GM20000 (cell line): ENCODE measurements around the gene SRBD1.

ENCODE experiments used
- DNase-seq: peaks from one replicate; pipeline ENCODE4 v3.0.0; 2012; ENCODE audit warnings: low spot score
- TF ChIP-seq, protein P1 (sequence below): IDR thresholded peaks from 2 replicates; pipeline ENCODE4 v1.5.1; 2012; ENCODE audit warnings: mild to moderate bottlenecking, control low read depth; ENCODE audit errors: extremely low read depth, missing control alignments

SRBD1 gene

DNA sequence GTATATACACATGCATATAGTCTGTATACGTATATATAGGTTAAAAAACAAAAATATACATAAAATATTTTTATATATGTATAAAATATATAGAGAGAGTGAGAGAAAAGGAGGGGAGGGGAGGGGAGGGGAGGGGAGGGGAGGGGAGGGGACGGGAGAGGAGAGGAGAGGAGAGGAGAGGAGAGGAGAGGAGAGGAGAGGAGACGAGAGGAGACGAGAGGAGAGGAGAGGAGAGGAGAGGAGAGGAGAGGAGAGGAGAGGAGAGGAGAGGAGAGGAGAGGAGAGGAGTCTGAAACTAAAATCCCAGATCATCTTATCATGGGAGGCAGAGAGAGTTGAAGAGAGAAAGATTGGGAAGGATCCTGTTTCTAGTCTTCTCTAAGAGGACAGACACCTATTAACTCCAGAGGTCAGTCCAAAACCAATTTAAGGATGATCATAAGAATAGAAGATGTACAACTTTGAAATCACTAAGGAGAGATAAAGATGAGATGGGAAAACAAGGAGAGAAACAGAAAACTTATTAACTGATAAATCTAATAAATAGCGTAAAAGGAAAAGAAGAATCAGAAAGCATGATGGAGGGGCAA, 195.4 kb downstream of the SRBD1 start:
- DNase-seq, result no peak
- TF ChIP-seq, protein P1, sequence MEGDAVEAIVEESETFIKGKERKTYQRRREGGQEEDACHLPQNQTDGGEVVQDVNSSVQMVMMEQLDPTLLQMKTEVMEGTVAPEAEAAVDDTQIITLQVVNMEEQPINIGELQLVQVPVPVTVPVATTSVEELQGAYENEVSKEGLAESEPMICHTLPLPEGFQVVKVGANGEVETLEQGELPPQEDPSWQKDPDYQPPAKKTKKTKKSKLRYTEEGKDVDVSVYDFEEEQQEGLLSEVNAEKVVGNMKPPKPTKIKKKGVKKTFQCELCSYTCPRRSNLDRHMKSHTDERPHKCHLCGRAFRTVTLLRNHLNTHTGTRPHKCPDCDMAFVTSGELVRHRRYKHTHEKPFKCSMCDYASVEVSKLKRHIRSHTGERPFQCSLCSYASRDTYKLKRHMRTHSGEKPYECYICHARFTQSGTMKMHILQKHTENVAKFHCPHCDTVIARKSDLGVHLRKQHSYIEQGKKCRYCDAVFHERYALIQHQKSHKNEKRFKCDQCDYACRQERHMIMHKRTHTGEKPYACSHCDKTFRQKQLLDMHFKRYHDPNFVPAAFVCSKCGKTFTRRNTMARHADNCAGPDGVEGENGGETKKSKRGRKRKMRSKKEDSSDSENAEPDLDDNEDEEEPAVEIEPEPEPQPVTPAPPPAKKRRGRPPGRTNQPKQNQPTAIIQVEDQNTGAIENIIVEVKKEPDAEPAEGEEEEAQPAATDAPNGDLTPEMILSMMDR, result no peak

- DNase-seq, result no peak
- TF ChIP-seq, protein P1, result no peak
Observed at GRCh38 chr2:45412754-45413379, 198.2 kb downstream of the SRBD1 start.

- TF ChIP-seq, protein P1, result no peak
- no peak for DNase-seq
Observed at GRCh38 chr2:45409677-45410076, 201.4 kb downstream of the SRBD1 start.

GRCh38 chr2:45406621-45407020, 204.4 kb downstream of the SRBD1 start:
- TF ChIP-seq, protein P1, result no peak
- DNase-seq, result no peak

DNA sequence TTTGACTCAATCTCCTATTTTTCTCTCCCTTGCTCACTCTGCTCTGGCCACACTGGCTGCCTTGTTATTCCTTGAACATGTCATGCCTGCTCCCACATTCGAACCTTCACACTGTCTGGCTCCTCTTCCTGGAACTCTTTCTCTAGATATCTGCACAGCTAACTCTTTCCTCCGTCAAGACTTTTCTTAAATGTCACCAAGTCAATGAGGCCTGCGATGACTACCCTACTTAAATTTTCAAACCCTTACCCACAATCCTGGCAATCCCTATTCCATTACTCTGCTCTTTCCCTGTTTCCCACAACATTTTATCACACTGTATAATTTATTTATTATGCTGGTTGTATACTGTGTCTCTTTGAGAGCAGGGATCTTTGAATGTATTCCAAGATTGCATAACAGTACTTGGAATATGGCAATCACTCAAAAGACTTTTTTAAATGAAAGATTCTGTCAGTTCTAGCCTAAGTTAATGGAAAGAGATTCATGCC, 206.2 kb downstream of the SRBD1 start:
- TF ChIP-seq, protein P1, result no peak
- no peak for DNase-seq

DNA sequence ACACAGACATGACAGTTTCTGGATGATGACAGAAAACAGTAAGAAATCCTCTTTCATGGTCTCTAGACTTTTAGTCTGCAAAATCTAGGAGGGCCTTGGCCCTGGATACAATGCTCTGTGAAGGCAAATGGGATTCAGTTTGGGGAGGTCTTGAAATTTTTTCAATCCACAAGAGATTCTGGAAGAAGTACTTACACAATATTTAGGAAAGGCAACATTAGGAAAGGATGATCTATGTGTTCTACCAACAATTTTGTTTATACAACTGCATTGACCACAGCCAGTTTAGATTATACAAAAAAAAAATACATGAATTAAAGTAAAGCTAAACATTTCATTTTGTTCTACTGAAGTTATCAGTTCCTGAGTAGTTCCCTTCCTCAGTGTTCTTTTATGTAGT, 208.0 kb downstream of the SRBD1 start:
- no peak for DNase-seq
- TF ChIP-seq, protein P1, result no peak

DNA sequence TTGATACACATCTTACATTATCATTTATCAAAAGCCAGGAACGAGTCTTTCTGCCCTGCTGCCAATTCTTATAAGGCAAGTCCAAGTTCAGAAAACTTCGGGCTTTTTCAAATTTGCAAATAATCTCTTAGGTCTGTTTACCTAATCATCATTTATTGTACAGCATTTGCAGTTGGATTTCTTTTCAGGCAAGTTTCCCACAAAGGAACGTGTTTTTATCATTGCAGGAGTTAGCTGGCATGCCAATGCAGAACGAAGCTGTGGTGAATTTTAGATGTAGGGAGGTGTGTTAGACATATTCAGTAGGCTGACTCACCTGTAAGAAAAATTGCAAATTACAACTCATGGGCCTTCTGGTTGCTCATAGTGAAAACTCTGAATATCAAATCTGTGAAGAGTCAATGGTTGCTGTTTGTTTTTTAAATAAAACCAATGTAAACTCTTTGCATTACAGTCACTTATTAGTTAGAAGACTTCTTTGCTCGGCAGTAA, 209.6 kb downstream of the SRBD1 start:
- no peak for DNase-seq
- TF ChIP-seq, protein P1, result no peak
